Colonic mucosa (tissue), 4 donors: Measurements from ENCODE around the gene PRKAB1. TPM values are rescaled to one million over a fixed set of nuclear protein-coding genes. Genes with fewer than 3 reads are reported as not detected.
A peak's percentile ranks its signal among the peaks of the same experiment; 100 is the strongest.

Experiments
- DNase-seq: peaks from one replicate; pipeline ENCODE4 v3.0.0-alpha.2; 2020
- H3K27ac ChIP-seq: fragments of 200-600 bp; one replicate; pipeline ENCODE4 v1.8.0; 2021
- H3K27me3 ChIP-seq: fragments of 200-600 bp; one replicate; pipeline ENCODE4 v1.8.0; 2021
- H3K36me3 ChIP-seq: fragments of 200-600 bp; one replicate; pipeline ENCODE4 v1.8.0; 2021
- H3K4me1 ChIP-seq: fragments of 200-600 bp; one replicate; pipeline ENCODE4 v1.8.0; 2021; ENCODE audit warnings: mild to moderate bottlenecking
- H3K4me3 ChIP-seq: fragments of 200-600 bp; one replicate; pipeline ENCODE4 v1.8.0; 2021
- H3K9ac ChIP-seq, 2 donors: one replicate each; pipeline ENCODE4 v1.7.0; 2013; ENCODE audit warnings: control low read depth in 2 of 2, low read depth in 2 of 2, low read length in 2 of 2
- H3K9me3 ChIP-seq: fragments of 200-600 bp; one replicate; pipeline ENCODE4 v1.8.0; 2021
- intact Hi-C: fragments of 100-400 bp; cut with DNase I; formaldehyde crosslinking; loops from one replicate; pipeline ENCODE4 v1.14.1; 2022
- total RNA-seq, 2 donors: library from RNA; stranded (reverse); fragmentation: NEBNext Ultra II Directional in 1 of 2; extraction: Animal tissue kit (Norgen Biotek cat#: 25700) in 1 of 2; gene quantifications; one replicate each; pipeline ENCODE4 v1.2.1, GENCODE V29; 2021
- TF ChIP-seq, protein P1 (sequence below): fragments of 200-600 bp; IDR thresholded peaks from one replicate; pipeline ENCODE4 v1.8.0; 2022; ENCODE audit warnings: antibody characterized with exemption, mild to moderate bottlenecking
- donor health status: healthy.
- donor health status: DM: no; HTN: no; CAD: no.
- donor health status: DM: no; HTN: no; CAD: no.

The PRKAB1 gene
- total RNA-seq, 2 donors from 2014 or later: 70.4 to 76.7 TPM

GRCh38 chr12:119687879-119688278, 19.9 kb downstream of the PRKAB1 start:
- peaks cover 30% of the 10 kb centered on the region for H3K4me1 ChIP-seq
- DNase-seq: no peak
- intact Hi-C loops: no loop called here
- H3K4me3 ChIP-seq: no peak overlapping the region
- peak overlapping the region in 1 of 2 donors; percentile 0 for H3K9ac ChIP-seq
- H3K27ac ChIP-seq: no peak overlapping the region
- no peaks in the 10 kb centered on the region for H3K9me3 ChIP-seq
- no peaks in the 10 kb centered on the region for H3K27me3 ChIP-seq
- H3K36me3 ChIP-seq: no peaks in the 10 kb centered on the region
- TF ChIP-seq, protein P1, sequence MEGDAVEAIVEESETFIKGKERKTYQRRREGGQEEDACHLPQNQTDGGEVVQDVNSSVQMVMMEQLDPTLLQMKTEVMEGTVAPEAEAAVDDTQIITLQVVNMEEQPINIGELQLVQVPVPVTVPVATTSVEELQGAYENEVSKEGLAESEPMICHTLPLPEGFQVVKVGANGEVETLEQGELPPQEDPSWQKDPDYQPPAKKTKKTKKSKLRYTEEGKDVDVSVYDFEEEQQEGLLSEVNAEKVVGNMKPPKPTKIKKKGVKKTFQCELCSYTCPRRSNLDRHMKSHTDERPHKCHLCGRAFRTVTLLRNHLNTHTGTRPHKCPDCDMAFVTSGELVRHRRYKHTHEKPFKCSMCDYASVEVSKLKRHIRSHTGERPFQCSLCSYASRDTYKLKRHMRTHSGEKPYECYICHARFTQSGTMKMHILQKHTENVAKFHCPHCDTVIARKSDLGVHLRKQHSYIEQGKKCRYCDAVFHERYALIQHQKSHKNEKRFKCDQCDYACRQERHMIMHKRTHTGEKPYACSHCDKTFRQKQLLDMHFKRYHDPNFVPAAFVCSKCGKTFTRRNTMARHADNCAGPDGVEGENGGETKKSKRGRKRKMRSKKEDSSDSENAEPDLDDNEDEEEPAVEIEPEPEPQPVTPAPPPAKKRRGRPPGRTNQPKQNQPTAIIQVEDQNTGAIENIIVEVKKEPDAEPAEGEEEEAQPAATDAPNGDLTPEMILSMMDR: no peak

DNA sequence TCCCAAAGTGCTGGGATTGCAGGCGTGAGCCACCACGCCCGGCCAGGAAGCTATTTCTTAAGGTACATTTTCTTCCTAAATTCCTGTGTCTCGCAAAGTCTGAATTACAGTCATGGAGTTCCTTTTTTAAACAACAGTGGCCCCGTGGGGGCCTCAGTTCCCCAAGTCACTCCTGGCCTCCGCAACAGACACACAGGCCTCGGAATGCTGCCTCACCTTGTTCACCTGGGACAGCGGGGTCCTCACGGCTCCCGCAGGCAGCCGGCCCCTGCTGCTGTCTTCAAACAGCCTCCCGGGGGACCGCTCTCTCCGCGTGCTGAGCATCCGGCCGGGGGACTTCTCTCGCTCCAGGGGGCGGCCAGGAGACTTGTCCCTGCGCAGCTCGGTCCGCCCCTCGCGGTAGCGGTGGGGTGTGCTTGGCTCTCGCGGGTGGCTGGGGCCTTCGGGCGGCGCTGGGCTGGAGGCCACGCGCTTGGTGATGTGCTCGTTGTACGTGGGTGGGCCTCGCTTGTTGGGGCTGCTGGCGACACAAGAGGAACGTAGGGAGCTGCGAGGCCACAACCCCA, 22.1 kb downstream of the PRKAB1 start:
- intact Hi-C loops: no loop called here
- H3K9ac ChIP-seq: no peak overlapping the region
- peaks cover 14% of the 10 kb centered on the region for H3K4me1 ChIP-seq
- no peaks in the 10 kb centered on the region for H3K9me3 ChIP-seq
- no peak overlapping the region for H3K27ac ChIP-seq
- no peak for DNase-seq
- TF ChIP-seq, protein P1: no peak
- H3K27me3 ChIP-seq: no peaks in the 10 kb centered on the region
- H3K4me3 ChIP-seq: no peak overlapping the region
- H3K36me3 ChIP-seq: no peaks in the 10 kb centered on the region

GRCh38 chr12:119691202-119691810, 23.4 kb downstream of the PRKAB1 start:
- Histone ChIP-seq H3K9me3 (no peaks in the 10 kb centered on the region), H3K9ac (peak overlapping the region in 1 of 2 donors; percentile 48), H3K4me3 (no peak overlapping the region), H3K36me3 (no peaks in the 10 kb centered on the region), H3K27ac (no peak overlapping the region), H3K4me1 (peaks cover 11% of the 10 kb centered on the region), H3K27me3 (no peaks in the 10 kb centered on the region)
- DNase-seq: no peak
- intact Hi-C loops: no loop called here
- TF ChIP-seq, protein P1: no peak

DNA sequence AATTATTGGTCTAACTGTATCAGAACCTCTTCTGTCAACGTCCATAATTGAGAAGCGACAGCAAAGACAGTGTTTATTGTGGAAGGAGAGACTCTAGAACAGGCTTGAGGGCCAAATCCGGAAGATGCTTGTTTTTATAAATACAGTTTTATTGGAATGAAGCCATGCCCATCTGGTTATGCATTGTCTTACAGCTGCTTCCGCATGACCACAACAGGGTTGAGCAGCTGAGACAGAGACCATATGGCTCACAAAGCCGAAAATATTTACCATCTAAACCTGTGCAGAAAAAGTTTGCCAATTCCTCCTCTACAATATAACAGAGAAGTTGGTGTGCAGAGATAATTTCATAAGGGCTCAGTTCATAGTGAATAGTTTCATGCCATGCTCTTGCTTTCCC, 24.5 kb downstream of the PRKAB1 start:
- no peak overlapping the region for H3K4me3 ChIP-seq
- H3K36me3 ChIP-seq: no peaks in the 10 kb centered on the region
- no peak for DNase-seq
- H3K27me3 ChIP-seq: no peaks in the 10 kb centered on the region
- no peaks in the 10 kb centered on the region for H3K9me3 ChIP-seq
- H3K4me1 ChIP-seq: peaks cover 11% of the 10 kb centered on the region
- peak overlapping the region; percentile 86 for H3K27ac ChIP-seq
- no peak overlapping the region for H3K9ac ChIP-seq
- TF ChIP-seq, protein P1: no peak
- intact Hi-C loops: no loop called here

- DNase-seq: peak; percentile 84
- H3K4me1 ChIP-seq: peaks cover 11% of the 10 kb centered on the region
- TF ChIP-seq, protein P1: no peak
- no peaks in the 10 kb centered on the region for H3K9me3 ChIP-seq
- H3K27ac ChIP-seq: peak overlapping the region; percentile 86
- H3K36me3 ChIP-seq: no peaks in the 10 kb centered on the region
- no peaks in the 10 kb centered on the region for H3K27me3 ChIP-seq
- peak overlapping the region in 1 of 2 donors; percentile 27 for H3K9ac ChIP-seq
- no peak overlapping the region for H3K4me3 ChIP-seq
- intact Hi-C loops: no loop called here
These were observed 25.1 kb downstream of the PRKAB1 start for GRCh38 chr12:119692997-119693396.
